GM18951 (cell line): Measurements from ENCODE around the gene PICK1.

Source experiments
- POLR2A ChIP-seq: IDR thresholded peaks from 4 replicates; pipeline ENCODE4 v1.6.1; 2011; ENCODE audit warnings: mild to moderate bottlenecking; ENCODE audit not compliant: insufficient read length, insufficient read depth; ENCODE audit errors: extremely low read depth
- in situ Hi-C: fragments of 300-500 bp; cut with MboI; formaldehyde crosslinking; loops from one replicate; pipeline ENCODE4 v1.12.0; 2022; ENCODE audit warnings: low sequenced_read_pairs, mixed read lengths, inconsistent platforms; ENCODE audit not compliant: unreplicated experiment

The PICK1 gene

DNA sequence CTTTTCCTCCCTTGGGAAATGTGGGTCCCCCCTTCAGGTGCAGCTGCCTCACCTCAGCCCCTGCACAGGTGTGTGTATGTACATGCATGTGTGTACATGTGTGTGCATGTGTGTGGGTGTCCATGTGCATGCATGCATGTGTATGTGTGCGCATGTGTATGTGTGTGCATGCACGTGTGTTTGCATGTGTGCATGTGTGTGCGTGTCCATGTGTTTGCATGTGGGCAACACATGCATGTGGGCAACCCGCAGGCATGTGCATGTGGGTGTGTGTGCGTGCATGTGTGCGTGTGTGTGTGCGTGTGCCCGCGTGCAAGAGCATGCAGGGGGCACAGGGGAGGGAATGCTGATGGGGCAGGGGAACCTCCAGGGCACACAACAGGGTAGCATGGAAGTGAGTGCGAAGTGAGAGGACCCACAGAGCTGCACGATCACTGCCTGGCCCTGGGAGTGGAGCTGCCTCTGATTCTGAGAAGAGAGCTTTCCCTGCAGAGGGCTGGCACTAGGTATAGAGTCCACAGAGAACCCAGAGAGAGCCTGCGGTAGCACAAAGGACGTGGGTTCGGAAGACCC is 67.9 kb downstream of the PICK1 start:
- in situ Hi-C loops = no loop called here
- TF ChIP-seq POLR2A = no peak
